DOHH2 (cell line): Measurements from ENCODE around the gene SET.

Experiments
- CTCF ChIP-seq: fragments of 200-600 bp; sonication (generic); IDR thresholded peaks from one replicate; pipeline ENCODE4 v1.5.1; 2014; ENCODE audit warnings: antibody characterized with exemption, mild to moderate bottlenecking, low read depth, low read length; ENCODE audit not compliant: poor library complexity, severe bottlenecking
- EZH2phosphoT487 ChIP-seq: fragments of 200-600 bp; sonication (generic); IDR thresholded peaks from 2 replicates; pipeline ENCODE4 v1.6.1; 2017; ENCODE audit warnings: borderline replicate concordance, mild to moderate bottlenecking, antibody characterized with exemption, low read length, moderate library complexity, mixed read lengths

DNA sequence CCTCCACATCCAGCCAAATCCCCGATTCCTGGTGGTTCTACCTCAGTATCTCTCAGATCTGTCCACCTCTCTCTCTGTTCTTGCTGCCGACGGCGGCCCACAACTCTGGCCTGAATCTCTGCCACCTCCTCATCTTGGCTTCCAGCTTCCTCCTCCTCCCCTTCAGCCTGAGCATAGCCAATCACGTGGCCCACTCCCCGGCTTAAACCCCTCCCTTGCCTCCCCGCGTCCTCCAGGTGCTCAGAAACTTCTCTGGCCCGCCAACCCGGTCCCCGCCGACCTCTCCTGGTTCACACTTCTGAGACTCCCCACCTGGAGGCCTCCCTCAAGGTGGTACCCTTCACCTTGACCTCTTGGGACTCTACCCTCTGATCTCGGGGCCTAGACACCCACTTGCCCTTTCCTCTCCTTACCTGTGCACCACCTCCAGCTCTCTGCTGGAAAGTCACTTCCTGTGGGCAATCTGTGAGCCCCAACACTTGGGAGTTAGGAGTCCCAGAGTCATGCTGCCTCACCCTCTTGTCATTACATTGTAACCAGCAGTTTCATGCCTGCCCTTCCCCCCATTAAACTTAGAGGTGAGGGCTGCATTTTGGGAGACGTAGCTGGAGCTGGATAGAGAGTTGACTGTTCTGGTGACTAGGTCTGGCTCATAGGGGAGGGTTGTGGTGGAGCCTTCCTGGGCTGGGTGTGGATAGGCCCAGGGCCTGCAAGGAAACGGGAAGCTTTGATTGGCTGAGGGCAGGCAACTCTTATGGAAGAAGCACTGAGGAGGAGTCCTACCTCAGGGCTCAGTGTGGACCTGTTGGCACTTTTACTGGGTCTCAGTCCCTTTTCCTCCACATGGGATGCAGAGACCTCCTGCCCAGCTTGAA lies 4.5 kb upstream of the SET start:
- no peak for TF ChIP-seq CTCF
- TF ChIP-seq EZH2phosphoT487: no peak
